Measurements from ENCODE around the gene SHC1.

SHC1 gene

GRCh38 chr1:155013632-155014031, 43.1 kb upstream of the SHC1 start:
- Histone ChIP-seq H3K9me3 (ENCODE audit: control insufficient read depth, insufficient read depth, low read depth, low read length) (no peaks in the 10 kb centered on the region), H3K4me3 (ENCODE audit: low read depth, low read length) (no peak overlapping the region), H3K36me3 (ENCODE audit: control insufficient read depth in 2 of 2, insufficient read depth in 1 of 2, low read length in 2 of 2) (peaks cover 0 to 37% of the 10 kb centered on the region in 2 experiments; a peak in 1 of 3 replicates), H3K27ac (ENCODE audit: extremely low read depth, low read depth, low read length) (no peak overlapping the region), H3K4me1 (ENCODE audit: control insufficient read depth, insufficient read depth, low read length) (peaks cover 13% of the 10 kb centered on the region)
- ChIA-PET POLR2A (no interaction called here), CTCF (interaction anchor here (0.5 to 1.4 kb wide), 5 partner anchors 11 to 80 kb away, joined by 3 to 8 read pairs (median 3); partner anchors contain the start of gene ADAM15)
- TF ChIP-seq ZBTB48 (tag by site-specific recombination; IDR thresholded peaks at IDR 0.05) (no peak), BCL11A (tag by site-specific recombination; IDR thresholded peaks at IDR 0.05; ENCODE audit: low read depth) (no peak), ZNF37A (tag by site-specific recombination; IDR thresholded peaks at IDR 0.05) (no peak), SP2 (tag by site-specific recombination; IDR thresholded peaks at IDR 0.05) (no peak), ZNF549 (tag by site-specific recombination; IDR thresholded peaks at IDR 0.05) (no peak), ZNF585B (tag by site-specific recombination; IDR thresholded peaks at IDR 0.05) (no peak), ZNF513 (tag by site-specific recombination; IDR thresholded peaks at IDR 0.05) (0 out of 2 replicates have a peak, but pooled peaks have one; percentile 10), ZNF10 (tag by site-specific recombination; IDR thresholded peaks at IDR 0.05) (no peak)

- H3K27ac ChIP-seq (ENCODE audit: extremely low read depth, low read depth, low read length), result no peak overlapping the region
- no peaks in the 10 kb centered on the region for H3K9me3 ChIP-seq (ENCODE audit: control insufficient read depth, insufficient read depth, low read depth, low read length)
- no peak overlapping the region for H3K4me3 ChIP-seq (ENCODE audit: low read depth, low read length)
- peaks cover 13% of the 10 kb centered on the region for H3K4me1 ChIP-seq (ENCODE audit: control insufficient read depth, insufficient read depth, low read length)
- CTCF ChIA-PET, result interaction anchor here (0.6 to 1.4 kb wide), 8 partner anchors 12 to 86 kb away, joined by 3 to 8 read pairs (median 4); partner anchors contain the start of genes ADAM15, LENEP and PYGO2
- TF ChIP-seq ZNF18 (tag by site-specific recombination; IDR thresholded peaks at IDR 0.05), result no peak
- no peak for TF ChIP-seq ZNF121 (tag by site-specific recombination; IDR thresholded peaks at IDR 0.05)
- TF ChIP-seq ZNF610 (tag by site-specific recombination; IDR thresholded peaks at IDR 0.05; ENCODE audit: borderline replicate concordance), result no peak
- no peak for TF ChIP-seq ZNF692 (tag by site-specific recombination; IDR thresholded peaks at IDR 0.05)
- TF ChIP-seq SP3 (tag by site-specific recombination; IDR thresholded peaks at IDR 0.05), result no peak
- no peak for TF ChIP-seq ZNF280D (tag by site-specific recombination; IDR thresholded peaks at IDR 0.05)
- no peak for TF ChIP-seq ZNF169 (tag by site-specific recombination; IDR thresholded peaks at IDR 0.05)
- no peak for TF ChIP-seq ZNF324 (tag by site-specific recombination; IDR thresholded peaks at IDR 0.05)
- no peak for TF ChIP-seq KLF10 (tag by site-specific recombination; IDR thresholded peaks at IDR 0.05)
- no peak for TF ChIP-seq ZNF629 (tag by site-specific recombination; IDR thresholded peaks at IDR 0.05)
- no peak for TF ChIP-seq ZNF211 (tag by site-specific recombination; IDR thresholded peaks at IDR 0.05; ENCODE audit: low read depth)
- no peak for TF ChIP-seq ZBTB7A (tag by site-specific recombination; IDR thresholded peaks at IDR 0.05; ENCODE audit: low read depth)
- TF ChIP-seq ZNF645 (tag by site-specific recombination; IDR thresholded peaks at IDR 0.05), result no peak
- TF ChIP-seq MYNN (tag by site-specific recombination; IDR thresholded peaks at IDR 0.05; ENCODE audit: borderline replicate concordance), result no peak
- H3K36me3 ChIP-seq (ENCODE audit: control insufficient read depth in 2 of 2, insufficient read depth in 1 of 2, low read length in 2 of 2), result peaks cover 0 to 37% of the 10 kb centered on the region in 2 experiments; a peak in 1 of 3 replicates
- POLR2A ChIA-PET, result interaction anchor here (1.0 to 1.6 kb wide), 5 partner anchors 9 to 154 kb away, joined by 3 to 8 read pairs (median 5); partner anchors contain the start of gene PYGO2
Observed at GRCh38 chr1:155012776-155013602, 42.4 kb upstream of the SHC1 start.

Data from HEK293 (cell line).